Hepatic stellate cell (primary cell): ENCODE results near the gene TYW1B.
"Not testable (repeated sequence)": the region's sequence is repeated elsewhere in the genome, so short reads cannot be mapped to it uniquely, and the experiment has no call there.

Source experiments
- DNase-seq: peaks from one replicate; pipeline ENCODE4 v3.0.0; 2011; ENCODE audit warnings: low spot score

The TYW1B gene, protein sequence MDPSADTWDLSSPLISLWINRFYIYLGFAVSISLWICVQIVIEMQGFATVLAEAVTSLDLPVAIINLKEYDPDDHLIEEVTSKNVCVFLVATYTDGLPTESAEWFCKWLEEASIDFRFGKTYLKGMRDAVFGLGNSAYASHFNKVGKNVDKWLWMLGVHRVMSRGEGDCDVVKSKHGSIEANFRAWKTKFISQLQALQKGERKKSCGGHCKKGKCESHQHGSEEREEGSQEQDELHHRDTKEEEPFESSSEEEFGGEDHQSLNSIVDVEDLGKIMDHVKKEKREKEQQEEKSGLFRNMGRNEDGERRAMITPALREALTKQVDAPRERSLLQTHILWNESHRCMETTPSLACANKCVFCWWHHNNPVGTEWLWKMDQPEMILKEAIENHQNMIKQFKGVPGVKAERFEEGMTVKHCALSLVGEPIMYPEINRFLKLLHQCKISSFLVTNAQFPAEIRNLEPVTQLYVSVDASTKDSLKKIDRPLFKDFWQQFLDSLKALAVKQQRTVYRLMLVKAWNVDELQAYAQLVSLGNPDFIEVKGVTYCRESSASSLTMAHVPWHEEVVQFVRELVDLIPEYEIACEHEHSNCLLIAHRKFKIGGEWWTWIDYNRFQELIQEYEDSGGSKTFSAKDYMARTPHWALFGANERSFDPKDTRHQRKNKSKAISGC

DNA sequence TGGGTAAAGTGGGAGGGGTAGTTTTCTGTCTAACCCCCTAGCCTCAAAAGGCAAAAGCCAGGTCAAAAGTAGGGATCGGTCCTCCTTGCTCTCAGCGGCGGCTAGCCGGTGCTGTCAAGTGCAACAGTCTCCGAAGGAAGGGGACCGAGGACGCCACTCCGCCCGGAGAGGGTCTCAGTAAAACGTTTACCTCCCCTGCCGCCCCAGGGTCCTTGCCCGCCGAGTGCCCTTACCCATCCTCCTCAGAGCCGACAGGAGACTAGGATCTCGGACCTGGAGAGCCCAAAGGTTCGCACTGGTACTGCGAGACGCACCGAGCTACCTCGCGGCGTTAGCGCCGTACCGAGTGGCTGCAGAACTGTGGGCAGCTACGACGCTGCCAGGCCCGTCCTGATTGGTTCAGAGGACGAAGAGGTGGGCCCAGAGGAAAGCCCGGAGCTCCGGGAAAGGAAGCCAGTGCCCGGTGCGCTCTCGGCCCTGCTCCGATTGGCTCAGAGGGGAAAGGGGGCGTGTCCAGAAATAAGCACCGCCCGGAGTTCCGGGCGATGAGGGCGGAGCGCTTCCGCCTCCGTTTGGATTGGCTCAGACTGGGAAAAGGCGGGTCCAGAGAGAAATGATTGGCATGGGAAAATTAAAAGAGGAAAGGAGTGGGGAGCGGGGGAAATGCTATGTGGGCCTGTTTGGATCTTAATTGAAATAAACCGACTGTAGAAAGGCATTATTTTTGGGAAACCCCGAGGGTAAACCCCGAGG is at the start of gene TYW1B:
Gene TYW1B, minus strand, starts transcription at position 362 of the 753 bp plus-strand sequence. Its CDS starts 125 bp downstream, at position 237.
- DNase-seq: peak; percentile 85

DNA sequence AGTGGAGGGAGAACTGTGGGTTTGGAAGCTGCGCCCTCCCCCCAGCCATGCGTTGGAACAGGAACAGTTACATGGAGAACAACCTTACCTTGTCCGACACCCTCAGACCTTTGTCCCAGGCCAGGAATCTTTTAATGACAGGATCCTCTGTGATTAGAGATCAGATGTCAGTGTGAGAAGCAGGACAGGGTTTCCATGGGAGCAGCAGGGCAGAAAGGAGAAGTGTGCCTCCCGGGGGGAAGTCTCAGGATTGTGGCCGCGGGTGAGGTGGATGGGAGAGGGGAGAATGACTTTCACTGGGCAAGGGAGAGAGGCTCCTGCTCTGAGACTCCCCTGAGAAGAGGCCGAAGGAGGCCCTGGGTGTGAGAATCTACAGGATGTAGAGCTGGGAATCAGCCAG is 39.6 kb upstream of the TYW1B start:
- not testable (repeated sequence) for DNase-seq

- DNase-seq: not testable (repeated sequence)
These were observed 30.9 kb upstream of the TYW1B start for GRCh38 chr7:72858846-72859400.

DNA sequence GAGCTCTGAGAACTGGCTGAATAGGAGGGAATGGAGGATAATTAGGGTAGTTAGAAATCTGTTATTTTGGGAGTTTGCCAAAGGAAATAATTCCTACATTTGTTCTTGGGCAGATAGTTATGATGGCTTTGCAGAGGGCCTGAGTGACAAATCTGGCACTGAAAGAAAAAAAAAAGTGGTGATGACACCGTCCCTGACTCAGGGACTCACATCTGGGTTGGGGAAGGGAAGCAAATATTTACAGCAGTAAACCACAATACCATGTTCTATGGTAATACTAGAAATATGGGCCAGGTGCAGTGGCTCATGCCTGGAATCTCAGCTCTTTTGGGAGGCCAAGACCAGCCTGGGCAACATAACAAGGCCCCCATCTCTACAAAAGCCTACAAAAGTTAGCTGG is 29.9 kb upstream of the TYW1B start:
- DNase-seq: not testable (repeated sequence)

DNA sequence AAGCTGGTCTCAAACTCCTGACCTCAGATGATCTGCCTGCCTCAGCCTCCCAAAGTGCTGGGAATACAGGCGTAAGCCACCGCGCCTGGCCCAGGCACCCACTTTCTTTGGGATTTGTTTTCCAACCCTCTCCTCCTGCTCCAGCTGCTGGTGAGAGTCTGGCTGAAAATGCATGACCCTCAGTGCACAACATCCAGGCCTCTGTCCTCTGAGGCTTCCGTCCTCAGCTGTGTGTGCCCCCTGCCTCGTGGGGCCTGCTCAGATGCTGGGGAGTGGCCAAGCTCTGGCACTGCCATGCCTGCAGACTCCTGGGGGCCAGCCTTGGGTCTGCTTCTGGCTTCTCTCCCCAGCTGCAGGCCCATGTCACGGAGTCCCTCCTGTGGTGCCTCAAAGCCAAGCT is 27.3 kb upstream of the TYW1B start:
- DNase-seq: not testable (repeated sequence)

GRCh38 chr7:72852937-72853336 is 24.9 kb upstream of the TYW1B start:
- DNase-seq: not testable (repeated sequence)

- not testable (repeated sequence) for DNase-seq
These were observed 22.7 kb upstream of the TYW1B start for GRCh38 chr7:72850746-72851145.

DNA sequence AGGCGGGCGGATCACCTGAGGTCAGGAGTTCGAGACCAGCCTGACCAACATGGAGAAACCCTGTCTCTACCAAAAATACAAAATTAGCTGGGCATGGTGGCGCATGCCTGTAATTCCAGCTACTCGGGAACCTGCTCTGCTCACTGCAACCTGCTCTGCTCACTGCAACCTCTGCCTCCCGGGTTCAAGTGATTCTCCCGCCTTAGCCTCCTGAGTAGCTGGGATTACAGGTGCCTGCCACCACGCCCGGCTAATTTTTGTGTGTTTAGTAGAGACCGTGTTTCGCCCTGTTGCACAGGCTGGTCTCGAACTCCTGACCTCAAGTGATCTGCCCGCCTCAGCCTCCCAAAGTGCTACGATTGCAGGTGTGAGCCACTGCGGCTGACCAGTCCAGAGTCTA is 16.1 kb upstream of the TYW1B start:
- not testable (repeated sequence) for DNase-seq

DNA sequence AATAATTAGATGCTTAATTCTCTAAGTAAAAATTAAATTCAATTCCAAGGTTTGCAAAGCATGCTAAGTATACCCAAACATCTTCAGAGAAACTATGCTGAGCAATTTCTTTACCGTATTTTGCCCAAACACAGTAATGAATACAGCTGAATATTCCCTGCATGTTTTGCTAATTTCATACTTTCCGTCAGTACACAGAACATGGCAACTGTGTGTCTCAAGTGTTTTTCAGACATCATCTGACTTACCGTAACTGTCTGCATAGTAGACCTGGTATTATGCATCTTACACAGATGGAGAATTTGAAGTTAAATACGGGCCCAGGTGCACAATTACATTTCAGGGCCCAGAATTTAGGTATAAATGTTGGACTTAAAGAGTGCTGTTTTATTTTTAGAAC is 15.2 kb upstream of the TYW1B start:
- DNase-seq: not testable (repeated sequence)

GRCh38 chr7:72840966-72841511 is 13.0 kb upstream of the TYW1B start:
- not testable (repeated sequence) for DNase-seq

DNA sequence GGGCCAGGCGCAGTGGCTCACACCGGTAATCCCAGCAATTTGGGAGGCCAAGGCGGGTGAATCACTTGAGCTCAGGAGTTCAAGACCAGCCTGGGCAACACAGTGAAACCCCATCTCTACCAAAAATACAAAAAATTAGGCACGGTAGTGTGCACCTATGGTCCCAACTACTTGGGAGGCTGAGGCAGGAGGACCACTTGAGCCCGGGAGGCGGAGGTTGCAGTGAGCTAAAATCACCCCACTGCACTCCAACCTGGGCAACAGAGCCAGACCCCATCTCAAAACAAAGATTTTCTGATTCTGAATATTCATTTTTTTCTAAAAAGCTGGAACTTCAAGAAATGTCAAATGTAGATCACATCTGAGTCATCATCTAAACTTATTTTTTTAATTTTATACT is 10.3 kb upstream of the TYW1B start:
- DNase-seq: not testable (repeated sequence)

DNA sequence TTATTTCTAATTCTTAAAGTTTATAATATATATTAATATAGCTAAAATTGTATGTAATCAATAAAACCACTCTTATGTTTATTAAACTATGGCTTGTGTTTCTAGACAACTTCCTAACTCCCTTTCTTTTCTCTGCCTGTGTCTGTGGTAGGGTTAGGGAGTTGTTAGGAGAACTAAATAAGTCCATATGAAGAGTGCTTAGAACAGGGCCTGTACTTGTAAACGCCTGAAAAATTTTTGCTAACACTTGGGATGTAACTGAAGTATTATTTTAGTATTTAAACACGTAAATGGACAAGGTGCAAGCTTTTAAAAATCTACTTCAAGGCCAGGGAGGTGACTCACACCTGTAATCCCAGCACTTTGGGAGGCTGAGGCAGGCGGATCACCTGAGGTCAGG is 9.3 kb upstream of the TYW1B start:
- DNase-seq: not testable (repeated sequence)

GRCh38 chr7:72830567-72830966 is 2.6 kb upstream of the TYW1B start:
- DNase-seq: not testable (repeated sequence)

- not testable (repeated sequence) for DNase-seq
These were observed 1.8 kb upstream of the TYW1B start for GRCh38 chr7:72829687-72830354.

GRCh38 chr7:72829291-72829686 is 1.3 kb upstream of the TYW1B start:
- DNase-seq: peak; percentile 77

DNA sequence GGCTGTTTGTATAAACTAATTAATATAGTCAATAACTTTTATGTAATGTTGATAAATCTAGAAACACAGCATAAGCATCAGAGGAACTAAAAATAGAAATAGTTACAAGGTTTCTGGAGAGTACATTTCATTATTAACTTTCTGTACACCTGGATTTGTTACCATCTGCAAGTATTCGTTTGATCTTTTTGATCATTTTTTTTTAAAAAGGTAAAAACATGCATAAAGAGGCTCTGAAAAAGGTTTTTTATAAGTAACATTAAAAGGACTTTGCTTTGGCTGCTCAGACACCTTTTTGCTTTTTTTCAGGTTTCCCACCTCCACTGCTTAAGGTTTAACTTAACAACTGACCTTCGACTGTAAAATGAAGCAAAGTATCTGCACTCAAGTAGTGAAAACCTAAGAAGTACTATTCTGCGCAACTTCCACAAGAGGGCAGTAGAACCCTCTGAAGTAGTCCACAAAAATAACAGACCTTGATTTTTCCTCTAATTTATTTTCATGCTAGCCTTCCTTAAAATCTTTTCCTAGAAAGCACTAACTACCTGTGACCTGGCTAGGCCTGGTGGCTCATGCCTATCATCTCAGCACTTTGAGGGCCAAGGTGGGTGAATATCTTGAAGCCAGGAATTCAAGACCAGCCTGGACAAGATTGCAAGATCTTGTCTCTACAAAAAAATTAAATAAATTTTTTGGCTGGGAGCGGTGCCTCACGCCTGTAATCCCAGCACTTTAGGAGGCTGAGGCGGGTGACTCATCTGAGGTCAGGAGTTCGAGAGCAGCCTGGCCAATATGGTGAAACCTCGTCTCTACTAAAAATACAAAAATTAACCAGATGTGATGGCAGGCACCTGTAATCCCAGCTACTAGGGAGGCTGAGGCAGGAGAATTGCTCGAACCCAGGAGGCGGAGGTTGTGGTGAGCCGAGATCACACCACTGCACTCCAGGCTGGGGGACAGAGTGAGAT is 4.0 kb downstream of the TYW1B start:
- DNase-seq: not testable (repeated sequence)

DNA sequence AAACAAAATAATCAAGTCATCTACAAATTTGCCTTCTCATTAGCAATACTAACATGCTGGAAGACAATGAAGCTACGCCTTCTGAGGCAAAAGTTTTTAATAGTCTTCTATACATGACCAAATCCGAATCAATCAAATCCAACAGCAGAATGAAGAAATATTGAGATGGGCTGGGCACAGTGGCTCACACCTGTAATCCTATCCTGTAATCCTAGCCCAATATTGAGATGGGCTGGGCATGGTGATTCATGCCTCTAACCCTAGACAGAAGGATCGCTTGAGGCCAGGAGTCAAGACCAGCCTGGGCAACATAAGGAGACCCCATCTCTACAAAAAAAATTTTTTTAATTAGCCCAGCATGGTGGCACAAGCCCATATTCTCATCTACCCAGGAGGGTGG is 5.5 kb downstream of the TYW1B start:
- DNase-seq: not testable (repeated sequence)

- DNase-seq: not testable (repeated sequence)
These were observed 9.2 kb downstream of the TYW1B start for GRCh38 chr7:72818663-72819361.

DNA sequence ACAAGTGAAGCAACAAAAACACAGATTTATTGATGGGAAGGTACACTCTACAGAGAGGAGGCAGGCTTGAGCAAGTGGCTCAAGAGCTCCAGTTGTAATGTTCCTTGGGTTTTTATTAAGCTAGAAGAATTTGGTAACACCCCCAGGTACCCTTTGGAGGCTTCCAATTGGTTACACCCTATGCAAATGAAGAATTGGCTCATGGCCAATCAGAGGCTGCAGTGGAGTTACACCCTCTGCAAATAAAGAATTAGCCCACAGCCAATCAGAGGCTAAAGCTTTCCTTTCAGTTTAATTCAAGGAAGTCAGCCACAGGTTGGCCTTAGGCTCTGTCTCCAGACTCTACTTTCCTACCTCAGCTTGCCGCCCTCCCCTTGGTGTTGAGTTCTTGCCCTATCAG is 10.3 kb downstream of the TYW1B start:
- not testable (repeated sequence) for DNase-seq
